ENCODE data around the gene GRWD1. TPM values are rescaled to one million over a fixed set of nuclear protein-coding genes. Genes with fewer than 3 reads are reported as not detected.

Gene GRWD1
- total RNA-seq (2021; ENCODE audit: unreplicated experiment) (56.7 TPM), Bru-seq, nascent RNA (percentile 81 among the genes with signal in this experiment), BruChase-seq, experiment 1, labeled RNA remaining after a 2-hour chase (percentile 93 among the genes with signal in this experiment), BruChase-seq, experiment 2, labeled RNA remaining after a 6-hour chase (percentile 92 among the genes with signal in this experiment)
- polyA plus RNA-seq (2012; ENCODE audit: insufficient read length) = 41.4 TPM
- long read RNA-seq, full-length matches to known transcripts = 162 of 190 reads
- long read RNA-seq, partial matches to known transcripts = 22 of 190 reads
- long read RNA-seq, other reads (novel, unspliced or antisense) = 6 of 190 reads

GRCh38 chr19:48445606-48446481 is at the start of gene GRWD1:
Gene GRWD1 (plus strand): TSS chr19:48445983. CDS start chr19:48446006, 23 bp downstream.
- TF ChIP-seq, protein P1, sequence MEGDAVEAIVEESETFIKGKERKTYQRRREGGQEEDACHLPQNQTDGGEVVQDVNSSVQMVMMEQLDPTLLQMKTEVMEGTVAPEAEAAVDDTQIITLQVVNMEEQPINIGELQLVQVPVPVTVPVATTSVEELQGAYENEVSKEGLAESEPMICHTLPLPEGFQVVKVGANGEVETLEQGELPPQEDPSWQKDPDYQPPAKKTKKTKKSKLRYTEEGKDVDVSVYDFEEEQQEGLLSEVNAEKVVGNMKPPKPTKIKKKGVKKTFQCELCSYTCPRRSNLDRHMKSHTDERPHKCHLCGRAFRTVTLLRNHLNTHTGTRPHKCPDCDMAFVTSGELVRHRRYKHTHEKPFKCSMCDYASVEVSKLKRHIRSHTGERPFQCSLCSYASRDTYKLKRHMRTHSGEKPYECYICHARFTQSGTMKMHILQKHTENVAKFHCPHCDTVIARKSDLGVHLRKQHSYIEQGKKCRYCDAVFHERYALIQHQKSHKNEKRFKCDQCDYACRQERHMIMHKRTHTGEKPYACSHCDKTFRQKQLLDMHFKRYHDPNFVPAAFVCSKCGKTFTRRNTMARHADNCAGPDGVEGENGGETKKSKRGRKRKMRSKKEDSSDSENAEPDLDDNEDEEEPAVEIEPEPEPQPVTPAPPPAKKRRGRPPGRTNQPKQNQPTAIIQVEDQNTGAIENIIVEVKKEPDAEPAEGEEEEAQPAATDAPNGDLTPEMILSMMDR (IDR thresholded peaks at IDR 0.05) = no peak; the same call in 1 of the 2 replicates
- TF ChIP-seq SIN3A (IDR thresholded peaks at IDR 0.05; ENCODE audit: borderline replicate concordance, insufficient read depth, low read depth, low read length) = peak; percentile 65; the same call in 1 of the 2 replicates
- TF ChIP-seq POLR2AphosphoS5 (IDR thresholded peaks at IDR 0.05; ENCODE audit: low read depth, low read length) = peak; percentile 75
- intact Hi-C loops (cut with micrococcal nuclease; ENCODE audit: unreplicated experiment) = no loop called here
- ChIA-PET POLR2A (no interaction called here), CTCF (interaction anchor here (1.0 kb wide), 1 partner anchor 163 kb away, joined by 7 read pairs; no protein-coding TSS in a partner anchor)
- DNase-seq (ENCODE audit: low read depth, low spot score) (peak; percentile 86), ATAC-seq (peak; percentile 98)
- in situ Hi-C loops (cut with HindIII; ENCODE audit: low pct_unique_long_range_greater_than_20kb, low sequenced_read_pairs) = no loop called here
- Histone ChIP-seq H3K27ac (ENCODE audit: low read length) (peak within 1 kb of the TSS; percentile 87), H3K36me3 (ENCODE audit: control insufficient read depth, insufficient read depth, low read length) (peaks cover 3% of the 10 kb centered on the region), H3K4me3 (ENCODE audit: low read depth in 2 of 2, low read length in 2 of 2) (peak within 1 kb of the TSS; percentile 86 to 95), H3K4me1 (ENCODE audit: control insufficient read depth, insufficient read depth, low read length) (peaks cover 9% of the 10 kb centered on the region), H3K27me3 (ENCODE audit: control insufficient read depth, insufficient read depth, low read length) (no peaks in the 10 kb centered on the region), H3K9me3 (ENCODE audit: control insufficient read depth, insufficient read depth, low read depth, low read length) (no peaks in the 10 kb centered on the region)
- BruUV-seq (replicated peaks) = TSS peak; percentile 86

GRCh38 chr19:48396016-48396823 is 49.6 kb upstream of the GRWD1 start:
- Histone ChIP-seq H3K27ac (ENCODE audit: low read length) (peak overlapping the region; percentile 48; the same call in 1 of the 2 replicates), H3K4me1 (ENCODE audit: control insufficient read depth, insufficient read depth, low read length) (peaks cover 33% of the 10 kb centered on the region), H3K9me3 (ENCODE audit: control insufficient read depth, insufficient read depth, low read depth, low read length) (no peaks in the 10 kb centered on the region), H3K36me3 (ENCODE audit: control insufficient read depth, insufficient read depth, low read length) (no peaks in the 10 kb centered on the region; the same call in 1 of the 2 replicates), H3K4me3 (ENCODE audit: low read depth in 2 of 2, low read length in 2 of 2) (peak overlapping the region in 1 of 2 experiments; percentile 67; a peak in 2 of 4 replicates), H3K27me3 (ENCODE audit: control insufficient read depth, insufficient read depth, low read length) (no peaks in the 10 kb centered on the region)
- CTCF ChIA-PET = interaction anchor here (0.6 kb wide), 1 partner anchor 8 kb away, joined by 3 read pairs; no protein-coding TSS in a partner anchor
- TF ChIP-seq TCF7L2 (IDR thresholded peaks at IDR 0.05; ENCODE audit: low read depth, low read length) (no peak), POLR2AphosphoS5 (IDR thresholded peaks at IDR 0.05; ENCODE audit: low read depth, low read length) (no peak), SIN3A (IDR thresholded peaks at IDR 0.05; ENCODE audit: borderline replicate concordance, insufficient read depth, low read depth, low read length) (no peak)
- TF ChIP-seq, protein P1 (IDR thresholded peaks at IDR 0.05) = no peak
- TF ChIP-seq, protein P2, sequence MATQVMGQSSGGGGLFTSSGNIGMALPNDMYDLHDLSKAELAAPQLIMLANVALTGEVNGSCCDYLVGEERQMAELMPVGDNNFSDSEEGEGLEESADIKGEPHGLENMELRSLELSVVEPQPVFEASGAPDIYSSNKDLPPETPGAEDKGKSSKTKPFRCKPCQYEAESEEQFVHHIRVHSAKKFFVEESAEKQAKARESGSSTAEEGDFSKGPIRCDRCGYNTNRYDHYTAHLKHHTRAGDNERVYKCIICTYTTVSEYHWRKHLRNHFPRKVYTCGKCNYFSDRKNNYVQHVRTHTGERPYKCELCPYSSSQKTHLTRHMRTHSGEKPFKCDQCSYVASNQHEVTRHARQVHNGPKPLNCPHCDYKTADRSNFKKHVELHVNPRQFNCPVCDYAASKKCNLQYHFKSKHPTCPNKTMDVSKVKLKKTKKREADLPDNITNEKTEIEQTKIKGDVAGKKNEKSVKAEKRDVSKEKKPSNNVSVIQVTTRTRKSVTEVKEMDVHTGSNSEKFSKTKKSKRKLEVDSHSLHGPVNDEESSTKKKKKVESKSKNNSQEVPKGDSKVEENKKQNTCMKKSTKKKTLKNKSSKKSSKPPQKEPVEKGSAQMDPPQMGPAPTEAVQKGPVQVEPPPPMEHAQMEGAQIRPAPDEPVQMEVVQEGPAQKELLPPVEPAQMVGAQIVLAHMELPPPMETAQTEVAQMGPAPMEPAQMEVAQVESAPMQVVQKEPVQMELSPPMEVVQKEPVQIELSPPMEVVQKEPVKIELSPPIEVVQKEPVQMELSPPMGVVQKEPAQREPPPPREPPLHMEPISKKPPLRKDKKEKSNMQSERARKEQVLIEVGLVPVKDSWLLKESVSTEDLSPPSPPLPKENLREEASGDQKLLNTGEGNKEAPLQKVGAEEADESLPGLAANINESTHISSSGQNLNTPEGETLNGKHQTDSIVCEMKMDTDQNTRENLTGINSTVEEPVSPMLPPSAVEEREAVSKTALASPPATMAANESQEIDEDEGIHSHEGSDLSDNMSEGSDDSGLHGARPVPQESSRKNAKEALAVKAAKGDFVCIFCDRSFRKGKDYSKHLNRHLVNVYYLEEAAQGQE (IDR thresholded peaks at IDR 0.05; ENCODE audit: insufficient read depth in 1 of 2, low read depth in 2 of 2, low read length in 1 of 2) = no peak
- in situ Hi-C loops (cut with HindIII; ENCODE audit: low pct_unique_long_range_greater_than_20kb, low sequenced_read_pairs) = no loop called here
- no TSS peak for BruUV-seq (replicated peaks)
- POLR2A ChIA-PET = interaction anchor here (0.6 kb wide), 1 partner anchor 88 kb away, joined by 6 read pairs; no protein-coding TSS in a partner anchor
- ATAC-seq (no peak), DNase-seq (ENCODE audit: low read depth, low spot score) (no peak)
- intact Hi-C loops (cut with micrococcal nuclease; ENCODE audit: unreplicated experiment) = no loop called here
